ENCODE data around the gene SPRED2.

Gene SPRED2

GRCh38 chr2:65311049-65311448 lies 121.3 kb downstream of the SPRED2 start:
- no peak for DNase-seq (ENCODE audit: low read depth)

- no peak for DNase-seq (ENCODE audit: low read depth)
These were observed 122.7 kb downstream of the SPRED2 start for GRCh38 chr2:65309699-65310098.

- no peak for DNase-seq (ENCODE audit: low read depth)
These were observed 126.5 kb downstream of the SPRED2 start for GRCh38 chr2:65305934-65306333.

- peak; percentile 76 for DNase-seq (ENCODE audit: low read depth)
These were observed 131.4 kb downstream of the SPRED2 start for GRCh38 chr2:65300761-65301711.

GRCh38 chr2:65300134-65300760 lies 132.2 kb downstream of the SPRED2 start:
- no peak for DNase-seq (ENCODE audit: low read depth)

GRCh38 chr2:65299246-65299645 lies 133.2 kb downstream of the SPRED2 start:
- peak; percentile 60 for DNase-seq (ENCODE audit: low read depth)

GRCh38 chr2:65298089-65298488 lies 134.3 kb downstream of the SPRED2 start:
- no peak for DNase-seq (ENCODE audit: low read depth)

GRCh38 chr2:65297544-65297943 lies 134.9 kb downstream of the SPRED2 start:
- no peak for DNase-seq (ENCODE audit: low read depth)

- DNase-seq (ENCODE audit: low read depth) = no peak
These were observed 135.4 kb downstream of the SPRED2 start for GRCh38 chr2:65296971-65297370.

- DNase-seq (ENCODE audit: low read depth) = no peak
These were observed 137.7 kb downstream of the SPRED2 start for GRCh38 chr2:65294701-65295100.

GRCh38 chr2:65294136-65294535 lies 138.3 kb downstream of the SPRED2 start:
- DNase-seq (ENCODE audit: low read depth) = no peak

- DNase-seq (ENCODE audit: low read depth) = no peak
These were observed 139.0 kb downstream of the SPRED2 start for GRCh38 chr2:65293376-65293775.

GRCh38 chr2:65292461-65293011 lies 139.9 kb downstream of the SPRED2 start:
- no peak for DNase-seq (ENCODE audit: low read depth)

GRCh38 chr2:65292106-65292400 lies 140.3 kb downstream of the SPRED2 start:
- no peak for DNase-seq (ENCODE audit: low read depth)

- DNase-seq (ENCODE audit: low read depth) = no peak
These were observed 140.9 kb downstream of the SPRED2 start for GRCh38 chr2:65291216-65292105.

- no peak for DNase-seq (ENCODE audit: low read depth)
These were observed 145.0 kb downstream of the SPRED2 start for GRCh38 chr2:65287364-65287763.

- DNase-seq (ENCODE audit: low read depth) = no peak
These were observed 149.8 kb downstream of the SPRED2 start for GRCh38 chr2:65282477-65283053.

- no peak for DNase-seq (ENCODE audit: low read depth)
These were observed 150.6 kb downstream of the SPRED2 start for GRCh38 chr2:65281627-65282351.

- no peak for DNase-seq (ENCODE audit: low read depth)
These were observed 152.6 kb downstream of the SPRED2 start for GRCh38 chr2:65279756-65280155.

GRCh38 chr2:65278531-65278981 lies 153.8 kb downstream of the SPRED2 start:
- no peak for DNase-seq (ENCODE audit: low read depth)

Measured in activated T-cell treated with anti-CD3 and anti-CD28 coated beads for 48 hours (primary cell).